ENCODE measurements around the gene SLC3A2. TPM values are rescaled to one million over a fixed set of nuclear protein-coding genes. Genes with fewer than 3 reads are reported as not detected.

The SLC3A2 gene
- total and polyA plus RNA-seq, 4 donors = 34.3 to 59.5 (median 51.0) TPM

GRCh38 chr11:62847767-62848314, 32.9 kb upstream of the SLC3A2 start:
- no peak for DNase-seq (ENCODE audit: low spot score)
- H3K27ac ChIP-seq (ENCODE audit: low read depth in 1 of 2, low read length in 2 of 2) = no peak overlapping the region
- H3K9me3 ChIP-seq (ENCODE audit: control insufficient read depth in 4 of 4, low read length in 3 of 4) = no peaks in the 10 kb centered on the region
- H3K36me3 ChIP-seq (ENCODE audit: control insufficient read depth in 4 of 4, insufficient read depth in 3 of 4, low read depth in 1 of 4, low read length in 3 of 4) = peaks cover 0 to 14% (median 13%) of the 10 kb centered on the region in 4 donors
- 93% methylated on average over 1 of the region's 1 CpG for WGBS
- TF ChIP-seq HNF4A (conservative IDR thresholded peaks at IDR 0.05) = no peak
- no peaks in the 10 kb centered on the region for H3K27me3 ChIP-seq (ENCODE audit: control insufficient read depth in 4 of 4, insufficient read depth in 4 of 4, low read length in 3 of 4)
- no peak overlapping the region for H3K9ac ChIP-seq (ENCODE audit: low read depth in 1 of 2, low read length in 2 of 2)
- H3K4me3 ChIP-seq (ENCODE audit: low read depth in 1 of 3, low read length in 3 of 3) = no peak overlapping the region
- peaks cover 0 to under 1% (median 0%) of the 10 kb centered on the region in 4 donors for H3K4me1 ChIP-seq (ENCODE audit: control insufficient read depth in 4 of 4, insufficient read depth in 4 of 4, low read length in 3 of 4)

GRCh38 chr11:62850911-62851806, 29.5 kb upstream of the SLC3A2 start:
- peaks cover 1 to 28% (median 15%) of the 10 kb centered on the region in 4 donors for H3K4me1 ChIP-seq (ENCODE audit: control insufficient read depth in 4 of 4, insufficient read depth in 4 of 4, low read length in 3 of 4)
- H3K9ac ChIP-seq (ENCODE audit: low read depth in 1 of 2, low read length in 2 of 2) = no peak overlapping the region
- no peak overlapping the region for H3K27ac ChIP-seq (ENCODE audit: low read depth in 1 of 2, low read length in 2 of 2)
- no peak overlapping the region for H3K4me3 ChIP-seq (ENCODE audit: low read depth in 1 of 3, low read length in 3 of 3)
- 72% methylated on average over 15 of the region's 15 CpGs for WGBS
- peaks cover 2 to 27% (median 24%) of the 10 kb centered on the region in 4 donors for H3K36me3 ChIP-seq (ENCODE audit: control insufficient read depth in 4 of 4, insufficient read depth in 3 of 4, low read depth in 1 of 4, low read length in 3 of 4)
- H3K27me3 ChIP-seq (ENCODE audit: control insufficient read depth in 4 of 4, insufficient read depth in 4 of 4, low read length in 3 of 4) = no peaks in the 10 kb centered on the region
- TF ChIP-seq MAX (IDR thresholded peaks at IDR 0.05) = no peak
- TF ChIP-seq EGR1 (IDR thresholded peaks at IDR 0.05; ENCODE audit: low read depth in 2 of 2) = no peak
- TF ChIP-seq HNF4A (conservative IDR thresholded peaks at IDR 0.05) = no peak
- TF ChIP-seq JUND (IDR thresholded peaks at IDR 0.05) = no peak
- H3K9me3 ChIP-seq (ENCODE audit: control insufficient read depth in 4 of 4, low read length in 3 of 4) = no peaks in the 10 kb centered on the region
- DNase-seq (ENCODE audit: low spot score) = no peak

- H3K4me3 ChIP-seq (ENCODE audit: low read depth in 1 of 3, low read length in 3 of 3) = no peak overlapping the region
- 54% methylated on average over 3 of the region's 3 CpGs for WGBS
- peaks cover 2 to 33% (median 17%) of the 10 kb centered on the region in 4 donors for H3K4me1 ChIP-seq (ENCODE audit: control insufficient read depth in 4 of 4, insufficient read depth in 4 of 4, low read length in 3 of 4)
- H3K27ac ChIP-seq (ENCODE audit: low read depth in 1 of 2, low read length in 2 of 2) = no peak overlapping the region
- H3K9me3 ChIP-seq (ENCODE audit: control insufficient read depth in 4 of 4, low read length in 3 of 4) = no peaks in the 10 kb centered on the region
- no peak for DNase-seq (ENCODE audit: low spot score)
- TF ChIP-seq TAF1 (conservative IDR thresholded peaks at IDR 0.05) = no peak
- H3K9ac ChIP-seq (ENCODE audit: low read depth in 1 of 2, low read length in 2 of 2) = no peak overlapping the region
- H3K36me3 ChIP-seq (ENCODE audit: control insufficient read depth in 4 of 4, insufficient read depth in 3 of 4, low read depth in 1 of 4, low read length in 3 of 4) = peaks cover 2 to 27% (median 24%) of the 10 kb centered on the region in 4 donors
- no peaks in the 10 kb centered on the region for H3K27me3 ChIP-seq (ENCODE audit: control insufficient read depth in 4 of 4, insufficient read depth in 4 of 4, low read length in 3 of 4)
Measured at GRCh38 chr11:62851807-62852522, 28.7 kb upstream of the SLC3A2 start.

GRCh38 chr11:62852523-62853188, 28.0 kb upstream of the SLC3A2 start:
- no peak overlapping the region for H3K4me3 ChIP-seq (ENCODE audit: low read depth in 1 of 3, low read length in 3 of 3)
- H3K4me1 ChIP-seq (ENCODE audit: control insufficient read depth in 4 of 4, insufficient read depth in 4 of 4, low read length in 3 of 4) = peaks cover 5 to 33% (median 17%) of the 10 kb centered on the region in 4 donors
- H3K27ac ChIP-seq (ENCODE audit: low read depth in 1 of 2, low read length in 2 of 2) = no peak overlapping the region

More at GRCh38 chr11:62852523-62853188, 28.0 kb upstream of the SLC3A2 start:
- DNase-seq (ENCODE audit: low spot score) = no peak
- peaks cover 2 to 27% (median 24%) of the 10 kb centered on the region in 4 donors for H3K36me3 ChIP-seq (ENCODE audit: control insufficient read depth in 4 of 4, insufficient read depth in 3 of 4, low read depth in 1 of 4, low read length in 3 of 4)
- no peaks in the 10 kb centered on the region for H3K27me3 ChIP-seq (ENCODE audit: control insufficient read depth in 4 of 4, insufficient read depth in 4 of 4, low read length in 3 of 4)
- H3K9me3 ChIP-seq (ENCODE audit: control insufficient read depth in 4 of 4, low read length in 3 of 4) = no peaks in the 10 kb centered on the region
- TF ChIP-seq GABPA (IDR thresholded peaks at IDR 0.05 in 1 of 2, conservative IDR thresholded peaks at IDR 0.05 in 1 of 2) = no peak
- TF ChIP-seq HNF4G (IDR thresholded peaks at IDR 0.05) = no peak
- TF ChIP-seq MAX (IDR thresholded peaks at IDR 0.05) = no peak
- no peak for TF ChIP-seq HNF4A (conservative IDR thresholded peaks at IDR 0.05)
- no peak for TF ChIP-seq JUND (IDR thresholded peaks at IDR 0.05)
- no peak for TF ChIP-seq EGR1 (IDR thresholded peaks at IDR 0.05; ENCODE audit: low read depth in 2 of 2)
- no peak for TF ChIP-seq TAF1 (conservative IDR thresholded peaks at IDR 0.05)
- no peak for TF ChIP-seq ZBTB33 (IDR thresholded peaks at IDR 0.05)
- no peak for TF ChIP-seq RAD21 (IDR thresholded peaks at IDR 0.05)
- TF ChIP-seq ATF3 (IDR thresholded peaks at IDR 0.05) = no peak
- no peak for TF ChIP-seq FOXA2 (IDR thresholded peaks at IDR 0.05)
- no peak overlapping the region for H3K9ac ChIP-seq (ENCODE audit: low read depth in 1 of 2, low read length in 2 of 2)
